ENCODE data around the gene PDE6D.
"Not testable (repeated sequence)": the region's sequence is repeated elsewhere in the genome, so short reads cannot be mapped to it uniquely, and the experiment has no call there.

PDE6D gene

GRCh38 chr2:231769170-231770136 lies 11.6 kb downstream of the PDE6D start:
- DNase-seq, result no peak

DNA sequence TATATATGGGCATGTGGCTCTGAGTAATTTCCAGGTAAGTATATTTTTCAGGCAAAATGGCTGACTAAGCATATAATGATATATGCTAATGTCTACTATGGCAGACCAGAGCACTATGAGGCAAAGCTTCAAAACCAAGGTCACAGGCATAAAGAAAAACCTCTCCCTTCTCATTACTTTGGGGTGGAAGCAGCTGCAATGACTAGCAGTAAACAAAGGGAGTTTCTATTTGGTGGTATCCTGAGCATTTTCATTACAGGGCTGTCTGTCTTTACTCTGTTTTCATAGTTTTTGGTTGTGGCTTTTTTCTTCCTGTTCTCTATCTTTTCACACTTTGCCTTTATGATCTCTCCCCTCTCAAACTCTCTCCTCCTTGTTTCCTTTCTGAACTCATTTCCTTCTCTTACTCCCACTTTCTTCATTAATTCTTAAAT lies 15.6 kb downstream of the PDE6D start:
- DNase-seq, result no peak

- DNase-seq, result peak; percentile 12
These were observed 16.3 kb downstream of the PDE6D start for GRCh38 chr2:231764760-231765159.

DNA sequence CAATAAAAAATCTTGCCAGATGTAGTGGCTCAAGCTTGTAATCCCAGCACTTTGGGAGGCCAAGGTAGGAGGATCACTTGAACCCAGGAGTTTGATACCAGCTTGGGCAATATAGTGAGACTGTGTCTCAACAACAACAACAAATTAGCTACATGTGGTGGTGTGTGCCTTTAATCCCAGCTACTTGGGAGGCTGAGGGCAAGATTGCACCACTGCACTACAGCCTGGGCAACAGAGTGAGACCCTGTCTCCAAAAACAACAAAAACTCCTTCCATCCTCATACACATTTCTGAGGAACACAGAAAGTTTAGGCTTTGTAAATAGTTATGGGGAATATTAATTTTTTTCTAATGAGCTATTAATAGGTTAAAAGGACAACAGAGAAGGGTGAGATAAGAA lies 17.0 kb downstream of the PDE6D start:
- no peak for DNase-seq

GRCh38 chr2:231761735-231762134 lies 19.3 kb downstream of the PDE6D start:
- no peak for DNase-seq

GRCh38 chr2:231752061-231752460 lies 29.0 kb downstream of the PDE6D start:
- no peak for DNase-seq

- DNase-seq, result no peak
These were observed 29.9 kb downstream of the PDE6D start for GRCh38 chr2:231751042-231751815.

DNA sequence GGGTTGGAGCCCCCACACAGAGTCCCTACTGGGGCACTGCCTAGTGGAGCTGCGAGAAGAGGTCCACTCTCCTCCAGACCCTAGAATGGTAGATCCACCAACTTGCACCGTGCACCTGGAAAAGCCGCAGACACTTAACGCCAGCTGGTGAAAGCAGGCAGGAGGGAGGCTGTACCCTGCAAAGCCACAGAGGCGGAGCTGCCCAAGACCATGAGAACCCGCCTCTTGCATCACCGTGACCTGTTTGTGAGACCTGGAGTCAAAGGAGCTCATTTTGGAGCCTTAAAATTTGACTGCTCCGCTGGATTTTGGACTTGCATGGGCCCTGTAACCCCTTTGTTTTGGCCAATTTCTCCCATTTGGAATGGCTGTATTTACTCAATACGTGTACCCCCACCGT lies 32.1 kb downstream of the PDE6D start:
- DNase-seq, result not testable (repeated sequence)

DNA sequence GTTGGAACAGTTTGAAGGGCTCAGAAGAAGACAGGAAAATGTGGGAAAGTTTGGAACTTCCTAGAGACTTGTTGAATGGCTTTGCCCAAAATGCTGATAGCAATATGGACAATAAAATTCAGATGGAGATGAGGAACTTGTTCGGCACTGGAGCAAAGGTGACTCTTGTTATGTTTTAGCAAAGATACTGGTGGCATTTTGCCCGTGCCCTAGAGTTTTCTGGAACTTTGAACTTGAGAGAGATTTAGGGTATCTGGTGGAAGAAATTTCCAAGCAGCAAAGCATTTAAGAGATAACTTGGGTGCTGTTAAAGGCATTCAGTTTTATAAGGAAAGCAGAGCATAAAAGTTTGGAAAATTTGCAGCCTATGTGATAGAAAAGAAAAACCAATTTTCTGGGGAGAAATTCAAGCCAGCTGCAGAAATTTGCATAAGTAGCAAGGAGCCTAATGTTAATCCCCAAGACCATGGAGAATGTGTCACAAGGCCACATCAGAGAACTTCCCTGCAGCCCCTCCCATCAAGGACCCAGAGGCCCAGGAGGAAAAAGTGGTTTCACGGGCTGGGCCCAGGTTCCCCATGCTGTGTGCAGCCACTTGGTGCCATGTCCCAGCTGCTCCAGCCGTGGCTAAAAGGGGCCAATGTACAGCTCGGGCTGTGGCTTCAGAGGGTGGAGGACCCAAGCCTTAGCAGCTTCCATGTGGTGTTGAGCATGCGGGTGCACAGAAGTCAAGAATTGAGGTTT lies 32.8 kb downstream of the PDE6D start:
- not testable (repeated sequence) for DNase-seq

DNA sequence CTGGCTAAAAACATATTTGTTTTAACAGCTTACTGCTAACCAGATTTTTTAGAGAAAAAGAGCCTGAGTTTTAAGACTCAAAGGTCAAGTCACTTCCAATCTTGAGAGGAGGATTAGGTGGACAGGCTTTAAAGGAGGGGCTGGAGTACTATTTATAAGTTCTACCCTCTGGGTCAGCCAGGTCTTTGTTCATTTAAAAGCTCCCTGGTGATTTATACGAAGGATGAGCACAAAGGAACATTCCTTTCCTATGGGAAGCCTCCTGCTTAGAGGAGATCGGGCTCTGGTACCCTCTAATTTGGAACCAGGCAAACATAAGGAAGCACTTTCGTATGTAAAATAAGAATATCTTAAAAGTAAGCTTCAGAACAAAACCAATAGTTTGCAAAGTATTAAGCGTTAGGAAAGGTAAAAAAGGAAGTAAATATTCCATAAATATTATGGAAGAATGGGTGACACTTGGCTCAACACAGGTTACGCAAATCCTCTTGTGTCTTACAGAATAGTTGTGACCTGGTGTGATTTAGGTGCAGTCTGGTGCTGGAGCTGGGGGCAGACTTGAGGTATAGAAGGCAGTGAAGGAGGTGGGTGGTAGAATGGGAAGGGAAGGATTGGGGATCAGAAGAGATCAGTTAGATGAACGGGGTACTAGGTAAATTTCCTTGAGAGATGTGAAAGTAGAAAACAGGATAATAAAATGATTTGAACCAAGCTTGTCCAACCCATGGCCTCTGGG lies 35.6 kb downstream of the PDE6D start:
- no peak for DNase-seq

- no peak for DNase-seq
These were observed 37.5 kb downstream of the PDE6D start for GRCh38 chr2:231743376-231744116.

GRCh38 chr2:231737761-231738160 lies 43.3 kb downstream of the PDE6D start:
- DNase-seq, result no peak

- DNase-seq, result no peak
These were observed 48.5 kb downstream of the PDE6D start for GRCh38 chr2:231732604-231733003.

- DNase-seq, result no peak
These were observed 53.5 kb downstream of the PDE6D start for GRCh38 chr2:231727621-231728020.

- no peak for DNase-seq
These were observed 54.8 kb downstream of the PDE6D start for GRCh38 chr2:231726276-231726675.

DNA sequence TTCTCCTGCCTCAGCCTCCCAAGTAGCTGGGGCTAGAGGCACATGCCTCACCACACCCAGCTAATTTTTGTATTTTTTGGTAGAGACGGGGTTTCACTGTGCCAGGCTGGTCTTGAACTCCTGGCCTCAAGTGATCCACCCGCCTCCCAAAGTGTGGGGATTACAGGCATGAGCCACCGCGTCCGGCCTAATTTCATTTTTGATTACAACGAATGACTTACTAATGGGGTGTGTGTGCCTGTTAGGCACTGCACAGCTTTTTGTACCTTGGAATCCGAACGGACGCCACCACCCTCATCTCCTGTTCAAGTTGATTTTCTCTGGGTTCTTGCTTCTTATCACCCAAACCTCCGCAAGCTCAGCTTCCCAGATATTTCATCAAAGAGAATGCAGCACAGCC lies 55.6 kb downstream of the PDE6D start:
- DNase-seq, result no peak

- DNase-seq, result no peak
These were observed 58.3 kb downstream of the PDE6D start for GRCh38 chr2:231722721-231723307.

GRCh38 chr2:231720987-231721966 lies 59.8 kb downstream of the PDE6D start:
- DNase-seq, result no peak

DNA sequence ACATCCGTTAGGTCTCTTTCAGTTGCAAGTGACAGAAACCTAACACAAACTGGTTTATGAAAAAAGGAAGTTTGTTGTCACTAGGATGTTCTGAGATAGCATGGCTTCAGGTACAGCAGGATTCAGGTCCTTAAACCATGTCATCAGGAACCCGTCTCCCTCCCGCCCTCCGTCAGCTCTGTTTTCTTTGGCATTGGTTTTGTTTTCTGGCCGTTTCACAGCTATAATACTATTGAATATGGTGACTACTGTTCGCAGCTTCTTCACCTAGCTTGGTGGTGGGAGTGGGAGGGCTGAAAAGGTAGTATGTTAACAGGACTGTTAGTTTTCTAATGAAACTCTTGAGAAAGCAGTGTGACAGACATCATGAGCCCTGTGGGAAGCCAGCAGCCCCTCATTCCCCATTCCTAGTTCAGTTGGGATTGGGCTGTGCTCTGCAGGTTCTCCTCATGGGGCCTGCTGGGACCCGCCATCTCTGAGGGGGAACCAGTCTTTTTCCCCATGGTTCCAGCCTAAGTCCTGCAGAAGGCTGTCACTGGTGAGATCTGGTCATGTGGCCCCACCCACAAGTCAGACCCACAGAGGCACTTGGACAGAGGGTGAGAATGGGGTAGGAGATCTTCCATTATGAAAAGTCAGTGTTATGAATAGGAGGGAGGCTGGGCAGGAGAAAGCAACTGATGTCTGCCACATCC lies 60.6 kb downstream of the PDE6D start:
- DNase-seq, result no peak
